ENCODE results near the gene WDHD1.

WDHD1 gene

DNA sequence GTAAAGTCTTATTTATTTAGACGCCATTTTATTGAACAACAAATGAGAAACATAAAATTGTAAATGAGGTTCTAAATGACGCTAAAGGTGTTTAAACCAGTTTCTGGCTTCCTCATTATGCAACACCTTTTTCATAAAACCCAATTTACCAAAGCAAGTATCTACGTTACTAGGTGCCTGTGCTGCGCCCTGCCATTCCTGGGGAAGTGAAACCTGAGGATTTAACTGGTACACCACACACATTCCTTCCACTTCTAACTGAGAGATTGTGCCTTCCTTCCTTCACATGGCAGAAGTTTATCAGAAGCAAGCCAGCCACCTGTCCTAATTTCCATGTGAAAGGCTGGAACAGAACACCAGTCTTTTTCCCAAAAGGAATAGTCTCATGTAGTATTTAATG lies 84.0 kb downstream of the WDHD1 start:
- TF ChIP-seq, protein P1, sequence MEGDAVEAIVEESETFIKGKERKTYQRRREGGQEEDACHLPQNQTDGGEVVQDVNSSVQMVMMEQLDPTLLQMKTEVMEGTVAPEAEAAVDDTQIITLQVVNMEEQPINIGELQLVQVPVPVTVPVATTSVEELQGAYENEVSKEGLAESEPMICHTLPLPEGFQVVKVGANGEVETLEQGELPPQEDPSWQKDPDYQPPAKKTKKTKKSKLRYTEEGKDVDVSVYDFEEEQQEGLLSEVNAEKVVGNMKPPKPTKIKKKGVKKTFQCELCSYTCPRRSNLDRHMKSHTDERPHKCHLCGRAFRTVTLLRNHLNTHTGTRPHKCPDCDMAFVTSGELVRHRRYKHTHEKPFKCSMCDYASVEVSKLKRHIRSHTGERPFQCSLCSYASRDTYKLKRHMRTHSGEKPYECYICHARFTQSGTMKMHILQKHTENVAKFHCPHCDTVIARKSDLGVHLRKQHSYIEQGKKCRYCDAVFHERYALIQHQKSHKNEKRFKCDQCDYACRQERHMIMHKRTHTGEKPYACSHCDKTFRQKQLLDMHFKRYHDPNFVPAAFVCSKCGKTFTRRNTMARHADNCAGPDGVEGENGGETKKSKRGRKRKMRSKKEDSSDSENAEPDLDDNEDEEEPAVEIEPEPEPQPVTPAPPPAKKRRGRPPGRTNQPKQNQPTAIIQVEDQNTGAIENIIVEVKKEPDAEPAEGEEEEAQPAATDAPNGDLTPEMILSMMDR (IDR thresholded peaks at IDR 0.05; ENCODE audit: insufficient read depth, low read depth, low read length, missing control alignments), result no peak
- DNase-seq (ENCODE audit: low read depth), result no peak

DNA sequence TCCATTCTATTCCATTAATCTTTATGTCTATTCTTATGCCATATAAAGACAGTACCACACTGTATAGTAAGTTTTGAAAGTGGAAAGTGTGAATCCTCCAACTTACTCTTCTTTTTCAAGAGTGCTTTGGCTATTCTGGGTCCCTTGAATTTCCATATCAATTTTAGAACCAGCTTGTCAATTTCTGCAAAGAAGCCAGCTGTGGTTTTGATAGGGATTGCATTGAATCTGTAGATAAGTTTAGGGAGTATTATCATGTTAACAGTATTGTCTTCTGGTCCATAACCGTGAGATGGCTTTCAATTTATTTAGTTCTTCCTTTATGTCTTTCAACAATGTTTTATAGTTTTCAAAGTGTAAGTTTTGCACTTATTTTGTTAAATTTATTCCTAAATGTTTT lies 90.1 kb downstream of the WDHD1 start:
- DNase-seq (ENCODE audit: low read depth), result no peak
- TF ChIP-seq, protein P1 (IDR thresholded peaks at IDR 0.05; ENCODE audit: insufficient read depth, low read depth, low read length, missing control alignments), result no peak
- no peak overlapping the region for H3K4me3 ChIP-seq (ENCODE audit: low read length)

More for the DNA sequence above, 84.0 kb downstream of the WDHD1 start:
- no peak overlapping the region for H3K4me3 ChIP-seq (ENCODE audit: low read length)

DNA sequence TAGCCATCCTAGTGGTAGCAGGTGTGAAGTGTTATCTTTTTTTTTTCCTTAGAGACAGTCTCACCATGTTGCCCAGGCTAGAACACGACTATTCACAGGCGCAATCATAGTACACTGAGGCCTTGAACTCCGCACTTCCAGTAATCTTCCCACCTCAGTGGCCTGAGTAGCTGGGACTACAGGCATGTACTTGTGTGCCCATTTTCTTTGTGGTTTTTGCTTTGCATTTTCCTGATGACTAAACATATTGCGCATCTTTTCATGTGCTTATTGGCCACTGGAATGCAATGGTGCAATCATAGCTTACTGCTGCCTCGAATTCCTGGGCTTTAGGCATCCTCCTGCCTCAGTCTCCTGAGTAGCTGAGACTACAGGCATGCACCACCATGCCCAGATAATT lies 90.9 kb downstream of the WDHD1 start:
- no peak overlapping the region for H3K4me3 ChIP-seq (ENCODE audit: low read length)
- TF ChIP-seq, protein P1 (IDR thresholded peaks at IDR 0.05; ENCODE audit: insufficient read depth, low read depth, low read length, missing control alignments), result no peak
- peak; percentile 90 for DNase-seq (ENCODE audit: low read depth)

DNA sequence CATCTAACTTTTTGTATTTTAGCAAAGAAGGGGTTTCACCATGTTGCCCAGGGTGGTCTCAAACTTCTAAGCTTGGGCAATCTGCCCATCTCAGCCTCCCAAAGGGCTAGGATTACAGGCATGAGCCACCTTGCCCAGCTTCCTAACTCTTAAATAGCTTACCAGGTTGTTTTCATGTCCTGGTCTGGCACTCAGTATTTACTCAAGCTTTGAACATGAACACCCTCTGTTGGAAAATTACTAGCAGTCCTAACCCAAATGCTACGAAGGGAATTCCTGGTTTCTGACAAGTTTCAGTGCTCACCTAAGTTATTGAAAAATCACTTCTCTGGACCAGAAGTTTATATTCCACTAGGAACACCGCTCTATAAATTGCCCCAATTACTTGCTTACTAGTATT lies 91.8 kb downstream of the WDHD1 start:
- TF ChIP-seq, protein P1 (IDR thresholded peaks at IDR 0.05; ENCODE audit: insufficient read depth, low read depth, low read length, missing control alignments), result no peak
- DNase-seq (ENCODE audit: low read depth), result no peak
- H3K4me3 ChIP-seq (ENCODE audit: low read length), result no peak overlapping the region

DNA sequence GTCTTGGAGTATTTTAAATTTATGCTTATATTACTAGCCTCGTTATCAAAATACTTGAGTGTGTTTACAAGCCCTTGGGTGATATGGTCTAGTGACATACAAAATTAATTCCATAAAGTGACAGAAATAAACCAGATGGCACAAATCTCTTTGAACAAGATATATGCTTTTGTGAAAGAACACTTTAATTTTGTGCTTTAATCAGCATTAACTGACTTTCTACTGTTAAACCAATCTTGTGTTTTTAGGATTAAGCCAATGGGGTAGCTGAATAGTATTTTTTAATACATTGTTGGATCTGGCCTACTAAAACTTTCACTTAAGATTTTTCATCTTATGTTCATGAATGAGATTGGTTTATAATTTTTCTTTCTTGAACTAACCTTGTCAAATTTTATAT lies 93.9 kb downstream of the WDHD1 start:
- DNase-seq (ENCODE audit: low read depth), result no peak
- no peak overlapping the region for H3K4me3 ChIP-seq (ENCODE audit: low read length)
- TF ChIP-seq, protein P1 (IDR thresholded peaks at IDR 0.05; ENCODE audit: insufficient read depth, low read depth, low read length, missing control alignments), result no peak

DNA sequence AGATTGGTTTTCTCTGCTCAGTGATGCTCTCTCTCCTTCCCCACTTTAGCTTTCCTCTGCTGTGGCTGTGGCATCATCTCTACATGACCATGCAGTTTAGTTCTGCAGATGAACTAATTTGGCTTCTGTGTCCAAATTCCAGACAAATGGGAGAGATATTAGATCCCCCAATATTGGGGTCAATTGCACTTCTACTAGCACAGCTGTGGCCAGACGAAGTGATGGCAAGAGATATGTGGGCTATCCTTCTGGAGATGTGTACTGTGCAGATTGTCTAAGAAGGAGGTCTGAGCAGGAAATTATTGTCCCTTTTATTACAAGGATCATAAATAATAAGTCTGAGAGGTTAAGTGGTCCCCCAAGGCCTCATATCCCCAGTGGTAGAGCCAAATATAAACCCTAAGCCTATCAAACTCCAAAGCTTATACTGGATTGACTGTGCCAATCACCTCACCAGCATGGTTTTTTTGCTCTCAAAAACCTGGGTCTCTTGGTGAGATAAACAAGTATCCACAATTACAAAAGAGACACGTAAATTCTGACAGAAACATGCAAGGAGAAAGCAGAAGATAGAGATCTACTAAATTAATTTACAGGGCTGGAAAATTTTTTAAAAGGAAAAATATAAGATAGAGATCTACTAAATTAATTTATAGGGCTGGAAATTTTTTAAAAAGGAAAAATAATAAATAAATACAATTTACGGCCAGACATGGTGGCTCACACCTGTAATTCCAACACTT lies 95.1 kb downstream of the WDHD1 start:
- no peak overlapping the region for H3K4me3 ChIP-seq (ENCODE audit: low read length)
- TF ChIP-seq, protein P1 (IDR thresholded peaks at IDR 0.05; ENCODE audit: insufficient read depth, low read depth, low read length, missing control alignments), result no peak
- no peak for DNase-seq (ENCODE audit: low read depth)

DNA sequence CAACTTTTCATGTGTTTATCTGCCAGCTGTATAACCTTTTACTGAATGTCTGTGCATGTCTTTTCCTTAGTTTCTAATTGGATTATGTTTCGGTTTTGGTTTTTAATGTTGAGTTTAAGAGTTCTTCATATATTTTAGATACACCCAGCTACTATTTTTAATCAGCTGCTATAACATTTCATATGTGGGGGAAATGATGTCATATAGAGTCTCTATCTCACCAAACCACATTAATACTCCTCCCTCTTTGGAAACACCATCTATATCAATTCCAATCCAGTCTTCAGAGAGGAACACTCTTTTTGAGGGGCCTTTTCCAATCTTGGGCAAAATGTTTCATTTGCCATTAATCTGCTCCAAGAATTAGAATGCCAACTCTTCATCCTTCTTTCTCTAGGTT lies 95.8 kb downstream of the WDHD1 start:
- TF ChIP-seq, protein P1 (IDR thresholded peaks at IDR 0.05; ENCODE audit: insufficient read depth, low read depth, low read length, missing control alignments), result no peak
- no peak for DNase-seq (ENCODE audit: low read depth)
- H3K4me3 ChIP-seq (ENCODE audit: low read length), result no peak overlapping the region

Data from epithelial cell of esophagus (primary cell).